ENCODE data around the gene EYA4.

Gene EYA4

GRCh38 chr6:133348846-133349245 lies 107.7 kb downstream of the EYA4 start:
- no peak overlapping the region for H3K4me3 ChIP-seq (ENCODE audit: low read length)
- H3K4me1 ChIP-seq (ENCODE audit: low read length), result no peaks in the 10 kb centered on the region
- H3K79me2 ChIP-seq (ENCODE audit: low read length), result no peaks in the 10 kb centered on the region
- no peak overlapping the region for H2AFZ ChIP-seq (ENCODE audit: low read length)
- no peak overlapping the region for H3K9ac ChIP-seq (ENCODE audit: low read length)
- TF ChIP-seq CTCF (IDR thresholded peaks at IDR 0.05; ENCODE audit: low read length) (no peak), EZH2phosphoT487 (IDR thresholded peaks at IDR 0.05; ENCODE audit: low read length) (no peak), EZH2 (optimal IDR thresholded peaks at IDR 0.05; ENCODE audit: low read depth, low read length) (no peak)
- no peaks in the 10 kb centered on the region for H3K36me3 ChIP-seq (replicated peaks; ENCODE audit: insufficient read depth, low read length)
- H3K27ac ChIP-seq (ENCODE audit: low read length), result no peak overlapping the region
- no peak overlapping the region for H3K4me2 ChIP-seq (ENCODE audit: low read depth, low read length)
- H3K27me3 ChIP-seq (replicated peaks; ENCODE audit: insufficient read depth, low read length), result no peaks in the 10 kb centered on the region
- no peak for DNase-seq
- H3F3A ChIP-seq (ENCODE audit: insufficient read depth, low read length), result no peaks in the 10 kb centered on the region
- H4K20me1 ChIP-seq (ENCODE audit: insufficient read depth, low read length), result no peaks in the 10 kb centered on the region
- H3K9me3 ChIP-seq (replicated peaks; ENCODE audit: insufficient read depth, low read length), result no peaks in the 10 kb centered on the region
- no peaks in the 10 kb centered on the region for H3K9me2 ChIP-seq (replicated peaks; ENCODE audit: insufficient read depth, low read length)

GRCh38 chr6:133350928-133351327 lies 109.8 kb downstream of the EYA4 start:
- no peaks in the 10 kb centered on the region for H3F3A ChIP-seq (ENCODE audit: insufficient read depth, low read length)
- no peak overlapping the region for H2AFZ ChIP-seq (ENCODE audit: low read length)

GRCh38 chr6:133352046-133352445 lies 110.9 kb downstream of the EYA4 start:
- Histone ChIP-seq H3F3A (ENCODE audit: insufficient read depth, low read length) (no peaks in the 10 kb centered on the region), H3K36me3 (replicated peaks; ENCODE audit: insufficient read depth, low read length) (no peaks in the 10 kb centered on the region), H3K4me1 (ENCODE audit: low read length) (no peaks in the 10 kb centered on the region), H2AFZ (ENCODE audit: low read length) (no peak overlapping the region), H3K27me3 (replicated peaks; ENCODE audit: insufficient read depth, low read length) (no peaks in the 10 kb centered on the region), H4K20me1 (ENCODE audit: insufficient read depth, low read length) (no peaks in the 10 kb centered on the region), H3K79me2 (ENCODE audit: low read length) (no peaks in the 10 kb centered on the region), H3K9ac (ENCODE audit: low read length) (no peak overlapping the region), H3K9me3 (replicated peaks; ENCODE audit: insufficient read depth, low read length) (no peaks in the 10 kb centered on the region), H3K4me2 (ENCODE audit: low read depth, low read length) (no peak overlapping the region), H3K9me2 (replicated peaks; ENCODE audit: insufficient read depth, low read length) (no peaks in the 10 kb centered on the region), H3K4me3 (ENCODE audit: low read length) (no peak overlapping the region), H3K27ac (ENCODE audit: low read length) (no peak overlapping the region)
- TF ChIP-seq CTCF (IDR thresholded peaks at IDR 0.05; ENCODE audit: low read length), result no peak
- no peak for TF ChIP-seq EZH2phosphoT487 (IDR thresholded peaks at IDR 0.05; ENCODE audit: low read length)
- no peak for TF ChIP-seq EZH2 (optimal IDR thresholded peaks at IDR 0.05; ENCODE audit: low read depth, low read length)
- no peak for DNase-seq

More at GRCh38 chr6:133350928-133351327, 109.8 kb downstream of the EYA4 start:
- H3K9me2 ChIP-seq (replicated peaks; ENCODE audit: insufficient read depth, low read length), result no peaks in the 10 kb centered on the region
- no peaks in the 10 kb centered on the region for H3K9me3 ChIP-seq (replicated peaks; ENCODE audit: insufficient read depth, low read length)
- no peaks in the 10 kb centered on the region for H3K36me3 ChIP-seq (replicated peaks; ENCODE audit: insufficient read depth, low read length)
- H3K27me3 ChIP-seq (replicated peaks; ENCODE audit: insufficient read depth, low read length), result no peaks in the 10 kb centered on the region
- no peak overlapping the region for H3K9ac ChIP-seq (ENCODE audit: low read length)
- H3K27ac ChIP-seq (ENCODE audit: low read length), result no peak overlapping the region
- H3K4me1 ChIP-seq (ENCODE audit: low read length), result no peaks in the 10 kb centered on the region
- H3K4me3 ChIP-seq (ENCODE audit: low read length), result no peak overlapping the region
- H4K20me1 ChIP-seq (ENCODE audit: insufficient read depth, low read length), result no peaks in the 10 kb centered on the region
- TF ChIP-seq EZH2phosphoT487 (IDR thresholded peaks at IDR 0.05; ENCODE audit: low read length), result no peak
- TF ChIP-seq CTCF (IDR thresholded peaks at IDR 0.05; ENCODE audit: low read length), result no peak
- no peak for TF ChIP-seq EZH2 (optimal IDR thresholded peaks at IDR 0.05; ENCODE audit: low read depth, low read length)
- H3K79me2 ChIP-seq (ENCODE audit: low read length), result no peaks in the 10 kb centered on the region
- no peak overlapping the region for H3K4me2 ChIP-seq (ENCODE audit: low read depth, low read length)
- DNase-seq, result no peak

Measured in MM.1S (cell line).